Glutamatergic neuron (in vitro differentiated cells): ENCODE results near the gene LONRF2. TPM values are rescaled to one million over a fixed set of nuclear protein-coding genes. Genes with fewer than 3 reads are reported as not detected.

Source experiments
- DNase-seq: peaks from one replicate; pipeline ENCODE4 v3.0.0; 2022
- H3K27ac Mint-ChIP-seq: one replicate; pipeline ENCODE4 v1.8.0; 2020; ENCODE audit warnings: mild to moderate bottlenecking, mixed read lengths, inconsistent platforms; ENCODE audit not compliant: unreplicated experiment
- H3K27me3 Mint-ChIP-seq: one replicate; pipeline ENCODE4 v1.8.0; 2020; ENCODE audit warnings: mild to moderate bottlenecking, moderate library complexity, mixed read lengths, inconsistent platforms; ENCODE audit not compliant: unreplicated experiment
- H3K36me3 Mint-ChIP-seq: one replicate; pipeline ENCODE4 v1.8.0; 2020; ENCODE audit warnings: mild to moderate bottlenecking, mixed read lengths, inconsistent platforms; ENCODE audit not compliant: unreplicated experiment
- H3K4me1 Mint-ChIP-seq: one replicate; pipeline ENCODE4 v1.8.0; 2020; ENCODE audit warnings: mild to moderate bottlenecking, low read depth, mixed read lengths, inconsistent platforms; ENCODE audit not compliant: unreplicated experiment
- H3K4me3 Mint-ChIP-seq: one replicate; pipeline ENCODE4 v1.8.0; 2020; ENCODE audit warnings: mild to moderate bottlenecking, mixed read lengths, inconsistent platforms; ENCODE audit not compliant: unreplicated experiment
- H3K9me3 Mint-ChIP-seq: one replicate; pipeline ENCODE4 v1.8.0; 2020; ENCODE audit warnings: mild to moderate bottlenecking, moderate library complexity, mixed read lengths, inconsistent platforms; ENCODE audit not compliant: unreplicated experiment
- total RNA-seq: library from RNA; stranded (reverse); fragmentation: NEBNext Ultra II Directional; extraction: Animal tissue kit (Norgen Biotek cat#: 25700); gene quantifications from one replicate; pipeline ENCODE4 v1.2.1, GENCODE V29; 2021; ENCODE audit not compliant: unreplicated experiment
- TF ChIP-seq, protein P1 (sequence below): fragments of 200-600 bp; sonication (generic); IDR thresholded peaks from one replicate; pipeline ENCODE4 v1.5.0; 2021; ENCODE audit not compliant: partially characterized antibody, unreplicated experiment

LONRF2 gene
- total RNA-seq, 1 donor from 2014 or later, result 1.3 TPM

DNA sequence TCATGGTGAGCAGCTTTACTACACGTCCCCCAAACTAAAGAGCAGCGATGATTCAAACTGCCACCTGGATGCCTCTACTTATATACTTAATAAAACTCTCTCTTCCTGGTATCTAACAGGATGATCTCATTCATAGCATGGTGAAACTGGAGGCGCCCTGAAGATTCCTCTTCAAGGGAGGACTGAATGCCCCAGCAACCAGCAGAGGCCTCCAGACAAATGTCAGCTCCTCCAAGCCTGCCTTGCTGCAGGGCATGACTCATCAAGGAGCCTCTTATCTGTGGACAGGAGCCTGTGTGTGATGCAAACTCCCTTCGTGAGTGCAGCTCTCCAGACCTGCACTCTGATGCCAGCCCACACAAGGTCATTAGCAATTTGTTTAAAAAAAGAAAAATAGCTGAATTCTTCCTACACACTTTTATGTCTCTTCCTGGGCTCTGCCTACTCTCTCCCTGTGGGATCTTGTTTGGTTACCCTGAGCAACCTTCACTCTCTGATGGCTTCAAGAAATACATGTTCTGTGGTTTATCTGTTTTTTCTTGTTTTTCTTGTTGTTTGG, 30.2 kb downstream of the LONRF2 start:
- TF ChIP-seq, protein P1, sequence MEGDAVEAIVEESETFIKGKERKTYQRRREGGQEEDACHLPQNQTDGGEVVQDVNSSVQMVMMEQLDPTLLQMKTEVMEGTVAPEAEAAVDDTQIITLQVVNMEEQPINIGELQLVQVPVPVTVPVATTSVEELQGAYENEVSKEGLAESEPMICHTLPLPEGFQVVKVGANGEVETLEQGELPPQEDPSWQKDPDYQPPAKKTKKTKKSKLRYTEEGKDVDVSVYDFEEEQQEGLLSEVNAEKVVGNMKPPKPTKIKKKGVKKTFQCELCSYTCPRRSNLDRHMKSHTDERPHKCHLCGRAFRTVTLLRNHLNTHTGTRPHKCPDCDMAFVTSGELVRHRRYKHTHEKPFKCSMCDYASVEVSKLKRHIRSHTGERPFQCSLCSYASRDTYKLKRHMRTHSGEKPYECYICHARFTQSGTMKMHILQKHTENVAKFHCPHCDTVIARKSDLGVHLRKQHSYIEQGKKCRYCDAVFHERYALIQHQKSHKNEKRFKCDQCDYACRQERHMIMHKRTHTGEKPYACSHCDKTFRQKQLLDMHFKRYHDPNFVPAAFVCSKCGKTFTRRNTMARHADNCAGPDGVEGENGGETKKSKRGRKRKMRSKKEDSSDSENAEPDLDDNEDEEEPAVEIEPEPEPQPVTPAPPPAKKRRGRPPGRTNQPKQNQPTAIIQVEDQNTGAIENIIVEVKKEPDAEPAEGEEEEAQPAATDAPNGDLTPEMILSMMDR, result no peak
- H3K36me3 Mint-ChIP-seq, result no peaks in the 10 kb centered on the region
- no peaks in the 10 kb centered on the region for H3K27me3 Mint-ChIP-seq
- no peak for DNase-seq
- no peaks in the 10 kb centered on the region for H3K9me3 Mint-ChIP-seq
- H3K4me1 Mint-ChIP-seq, result peaks cover 4% of the 10 kb centered on the region
- no peak overlapping the region for H3K4me3 Mint-ChIP-seq
- no peak overlapping the region for H3K27ac Mint-ChIP-seq

DNA sequence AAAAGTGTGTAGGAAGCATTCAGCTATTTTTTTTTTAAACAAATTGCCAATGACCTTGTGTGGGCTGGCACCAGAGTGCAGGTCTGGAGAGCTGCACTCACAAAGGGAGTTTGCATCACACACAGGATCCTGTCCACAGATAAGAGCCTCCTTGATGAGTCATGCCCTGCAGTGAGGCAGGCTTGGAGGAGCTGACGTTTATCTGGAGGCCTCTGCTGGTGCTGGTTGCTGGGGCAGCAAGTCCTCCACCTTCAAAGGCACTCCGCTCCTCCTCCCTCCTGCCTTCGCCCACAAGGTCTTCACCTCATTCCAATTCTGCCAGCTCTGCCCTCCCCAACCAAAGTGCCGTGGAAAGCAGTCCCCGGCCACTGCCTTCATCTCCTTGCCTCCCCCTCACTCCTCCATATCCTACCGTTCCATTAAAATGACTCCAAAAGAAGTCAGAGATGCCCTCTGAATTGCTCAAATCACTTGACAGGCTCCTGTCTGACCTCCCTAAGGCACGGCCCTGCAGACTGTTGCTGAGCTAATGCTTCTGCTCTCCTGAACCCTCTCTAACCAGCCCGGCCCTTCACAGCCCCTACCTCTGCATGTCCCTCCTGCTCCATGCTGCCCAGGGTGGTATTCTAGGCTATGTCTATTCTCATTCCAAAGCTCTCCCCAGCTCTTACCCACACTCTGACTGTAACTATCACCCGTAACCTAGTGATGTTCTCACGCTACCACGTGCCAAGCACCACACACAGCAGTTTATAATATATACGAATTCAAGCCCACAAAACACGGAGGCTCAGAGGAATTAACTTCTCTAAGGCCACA, 30.9 kb downstream of the LONRF2 start:
- Mint-ChIP-seq H3K27ac (no peak overlapping the region), H3K4me3 (no peak overlapping the region), H3K27me3 (no peaks in the 10 kb centered on the region), H3K4me1 (peaks cover 9% of the 10 kb centered on the region), H3K36me3 (no peaks in the 10 kb centered on the region), H3K9me3 (no peaks in the 10 kb centered on the region)
- TF ChIP-seq, protein P1, result no peak
- no peak for DNase-seq

DNA sequence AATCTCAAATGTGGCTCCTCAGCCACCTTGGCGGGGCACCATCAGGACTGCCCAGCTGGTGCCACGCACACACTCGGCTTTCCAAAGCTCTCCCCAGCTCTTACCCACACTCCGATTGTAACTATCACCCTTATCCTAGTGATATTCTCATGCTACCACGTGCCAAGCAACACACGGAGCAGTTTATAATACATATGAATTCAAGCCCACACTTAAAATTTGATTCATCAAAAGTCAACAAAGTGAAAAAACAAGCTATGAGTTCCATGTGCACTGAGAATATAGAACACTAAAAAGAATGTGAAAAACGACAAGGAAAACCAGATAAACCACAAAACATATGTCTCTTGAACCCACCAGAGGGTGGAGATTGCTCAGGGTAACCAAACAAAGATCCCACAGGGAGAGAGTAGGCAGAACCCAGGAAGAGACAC, 31.6 kb downstream of the LONRF2 start:
- TF ChIP-seq, protein P1, result no peak
- DNase-seq, result no peak
- Mint-ChIP-seq H3K27ac (no peak overlapping the region), H3K4me3 (no peak overlapping the region), H3K4me1 (peaks cover 9% of the 10 kb centered on the region), H3K36me3 (no peaks in the 10 kb centered on the region), H3K27me3 (no peaks in the 10 kb centered on the region), H3K9me3 (no peaks in the 10 kb centered on the region)

DNA sequence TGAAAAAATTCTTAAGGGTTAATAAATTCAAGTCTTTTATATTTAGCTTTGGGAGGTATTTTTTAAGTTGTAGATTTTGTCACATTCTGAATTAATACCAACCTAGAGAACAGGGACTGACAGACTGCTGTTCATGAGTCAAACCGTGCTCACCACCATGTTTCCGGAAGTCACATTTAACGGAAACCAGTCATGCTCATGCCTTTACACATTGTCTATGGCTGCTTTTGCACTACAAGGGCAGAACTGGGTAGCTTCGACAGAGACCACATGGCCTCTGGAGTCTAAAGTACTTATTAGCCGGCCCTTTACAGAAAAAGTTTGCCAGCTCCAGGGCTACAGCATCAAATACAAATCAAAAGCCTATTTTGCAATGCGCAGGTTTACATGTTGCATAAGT, 33.3 kb downstream of the LONRF2 start:
- DNase-seq, result no peak
- Mint-ChIP-seq H3K27me3 (no peaks in the 10 kb centered on the region), H3K9me3 (no peaks in the 10 kb centered on the region), H3K27ac (no peak overlapping the region), H3K36me3 (no peaks in the 10 kb centered on the region), H3K4me3 (no peak overlapping the region), H3K4me1 (peaks cover 17% of the 10 kb centered on the region)
- TF ChIP-seq, protein P1, result no peak

DNA sequence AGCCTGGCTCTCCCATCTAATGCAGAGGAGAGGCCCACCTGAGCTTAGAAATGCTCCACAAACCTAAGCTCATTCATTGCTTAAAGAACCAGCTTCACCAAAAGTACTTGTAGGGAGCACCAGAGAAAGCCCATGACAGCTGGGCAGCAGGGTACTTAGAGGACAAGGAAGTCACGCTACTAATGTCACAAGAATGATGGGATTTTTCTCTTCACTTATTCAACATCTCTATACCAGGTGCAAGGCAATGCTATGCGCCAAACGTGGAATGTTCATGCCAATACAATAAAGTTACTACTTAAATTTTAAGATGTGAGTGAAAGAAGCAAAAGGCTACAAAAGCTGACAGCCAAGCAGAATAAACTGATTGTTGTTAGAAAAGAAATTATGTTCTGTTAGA, 36.0 kb downstream of the LONRF2 start:
- H3K27me3 Mint-ChIP-seq, result peaks cover 3% of the 10 kb centered on the region
- TF ChIP-seq, protein P1, result no peak
- H3K4me3 Mint-ChIP-seq, result no peak overlapping the region
- H3K9me3 Mint-ChIP-seq, result no peaks in the 10 kb centered on the region
- no peak for DNase-seq
- peaks cover 31% of the 10 kb centered on the region for H3K4me1 Mint-ChIP-seq
- no peaks in the 10 kb centered on the region for H3K36me3 Mint-ChIP-seq
- no peak overlapping the region for H3K27ac Mint-ChIP-seq
